Activated CD4-positive, CD25-positive, alpha-beta regulatory T cell treated with anti-CD3 and anti-CD28 coated beads, Interleukin-2, amount 50 U/mL, for 72 hours (primary cell): ENCODE measurements around the gene C12orf75.
"Not testable (repeated sequence)": the region's sequence is repeated elsewhere in the genome, so short reads cannot be mapped to it uniquely, and the experiment has no call there.

Experiments used
- DNase-seq: peaks from one replicate; pipeline ENCODE4 v3.0.0; 2021

C12orf75 gene

GRCh38 chr12:105382771-105383622 is 52.5 kb downstream of the C12orf75 start:
- no peak for DNase-seq

GRCh38 chr12:105384220-105384619 is 53.7 kb downstream of the C12orf75 start:
- no peak for DNase-seq

GRCh38 chr12:105384916-105385535 is 54.5 kb downstream of the C12orf75 start:
- DNase-seq, result no peak

GRCh38 chr12:105386431-105386830 is 55.9 kb downstream of the C12orf75 start:
- DNase-seq, result no peak

- no peak for DNase-seq
These were observed 60.7 kb downstream of the C12orf75 start for GRCh38 chr12:105391231-105391630.

- no peak for DNase-seq
These were observed 63.1 kb downstream of the C12orf75 start for GRCh38 chr12:105393587-105393986.

- no peak for DNase-seq
These were observed 65.5 kb downstream of the C12orf75 start for GRCh38 chr12:105396024-105396423.

- no peak for DNase-seq
These were observed 66.5 kb downstream of the C12orf75 start for GRCh38 chr12:105396983-105397382.

GRCh38 chr12:105398930-105399329 is 68.4 kb downstream of the C12orf75 start:
- DNase-seq, result no peak

- DNase-seq, result no peak
These were observed 69.1 kb downstream of the C12orf75 start for GRCh38 chr12:105399428-105400081.

- DNase-seq, result no peak
These were observed 69.7 kb downstream of the C12orf75 start for GRCh38 chr12:105400227-105400626.

- DNase-seq, result no peak
These were observed 70.7 kb downstream of the C12orf75 start for GRCh38 chr12:105401198-105401597.

GRCh38 chr12:105402366-105402765 is 71.9 kb downstream of the C12orf75 start:
- DNase-seq, result no peak

GRCh38 chr12:105403095-105403494 is 72.6 kb downstream of the C12orf75 start:
- DNase-seq, result no peak

GRCh38 chr12:105404134-105404533 is 73.6 kb downstream of the C12orf75 start:
- not testable (repeated sequence) for DNase-seq

GRCh38 chr12:105406497-105406896 is 76.0 kb downstream of the C12orf75 start:
- no peak for DNase-seq

- DNase-seq, result no peak
These were observed 78.8 kb downstream of the C12orf75 start for GRCh38 chr12:105409279-105409678.

GRCh38 chr12:105409801-105410471 is 79.4 kb downstream of the C12orf75 start:
- DNase-seq, result no peak

- no peak for DNase-seq
These were observed 83.5 kb downstream of the C12orf75 start for GRCh38 chr12:105413911-105414487.

- DNase-seq, result no peak
These were observed 87.2 kb downstream of the C12orf75 start for GRCh38 chr12:105417732-105418131.

- no peak for DNase-seq
These were observed 87.7 kb downstream of the C12orf75 start for GRCh38 chr12:105418229-105418628.

- DNase-seq, result no peak
These were observed 88.4 kb downstream of the C12orf75 start for GRCh38 chr12:105418821-105419291.

GRCh38 chr12:105419606-105420005 is 89.1 kb downstream of the C12orf75 start:
- DNase-seq, result no peak
